Mucosa of descending colon (tissue), 3 donors: ENCODE measurements around the gene MYBPC3. TPM values are rescaled to one million over a fixed set of nuclear protein-coding genes. Genes with fewer than 3 reads are reported as not detected.

Source experiments
- ATAC-seq: fragments of 200-7000 bp; cut with Tn5 transposase; one replicate; pipeline ENCODE4 v1.9.1; 2020; ENCODE audit warnings: mild to moderate bottlenecking, moderate library complexity
- DNase-seq, 3 donors: peaks; one replicate each; pipeline ENCODE4 v3.0.0-alpha.2; 2020
- H3K36me3 ChIP-seq: fragments of 200-600 bp; one replicate; pipeline ENCODE4 v1.8.0; 2021; ENCODE audit warnings: low read depth, mild to moderate bottlenecking
- H3K4me1 ChIP-seq: fragments of 200-600 bp; one replicate; pipeline ENCODE4 v1.8.0; 2021; ENCODE audit warnings: low read depth, mild to moderate bottlenecking
- H3K4me3 ChIP-seq: fragments of 200-600 bp; one replicate; pipeline ENCODE4 v1.8.0; 2021; ENCODE audit warnings: mild to moderate bottlenecking
- H3K9me3 ChIP-seq: fragments of 200-600 bp; one replicate; pipeline ENCODE4 v1.8.0; 2021; ENCODE audit warnings: mild to moderate bottlenecking
- CTCF ChIP-seq: fragments of 200-600 bp; IDR thresholded peaks from one replicate; pipeline ENCODE4 v1.8.0; 2022; ENCODE audit warnings: antibody characterized with exemption, mild to moderate bottlenecking
- intact Hi-C, 2 donors: fragments of 100-400 bp; cut with DNase I in 1 of 2; cut with micrococcal nuclease in 1 of 2; formaldehyde crosslinking; loops; one replicate each; pipeline versions ENCODE4 v1.11.0 to v1.11.1; 2022; cut with DNase I, micrococcal nuclease
- total RNA-seq, 3 donors: library from RNA; stranded (reverse); fragmentation: NEBNext Ultra II Directional in 2 of 3; extraction: Animal tissue kit (Norgen Biotek cat#: 25700) in 2 of 3; gene quantifications; one replicate each; pipeline versions ENCODE4 v1.2.1 to v1.2.4, GENCODE V29; 2021 to 2023
- donor health status: DM: no; HTN: no; CAD: no; lungs with moderate emphysema.
- donor health status: DM: no; HTN: no; CAD: no.
- donor health status: DM: no; HTN: yes; CAD: no.

Gene MYBPC3
- total RNA-seq, 3 donors from 2014 or later = 0.06 to 1.1 (median 0.09) TPM

GRCh38 chr11:47299078-47299477 is 53.4 kb downstream of the MYBPC3 start:
- H3K9me3 ChIP-seq = peaks cover 8% of the 10 kb centered on the region
- no peak for DNase-seq
- no peak for ATAC-seq
- no peak for TF ChIP-seq CTCF
- intact Hi-C loops = no loop called here
- no peak overlapping the region for H3K4me3 ChIP-seq
- peaks cover 3% of the 10 kb centered on the region for H3K36me3 ChIP-seq
- no peaks in the 10 kb centered on the region for H3K4me1 ChIP-seq

- Histone ChIP-seq H3K9me3 (peaks cover 5% of the 10 kb centered on the region), H3K4me3 (no peak overlapping the region), H3K4me1 (no peaks in the 10 kb centered on the region), H3K36me3 (peaks cover 7% of the 10 kb centered on the region)
- intact Hi-C loops = no loop called here
- ATAC-seq (no peak), DNase-seq (no peak)
- TF ChIP-seq CTCF = no peak
Measured at GRCh38 chr11:47296045-47296444, 56.5 kb downstream of the MYBPC3 start.

- DNase-seq (no peak), ATAC-seq (no peak)
- Histone ChIP-seq H3K36me3 (peaks cover 11% of the 10 kb centered on the region), H3K9me3 (peaks cover 5% of the 10 kb centered on the region), H3K4me1 (no peaks in the 10 kb centered on the region), H3K4me3 (no peak overlapping the region)
- intact Hi-C loops = no loop called here
- TF ChIP-seq CTCF = no peak
Measured at GRCh38 chr11:47295385-47295784, 57.1 kb downstream of the MYBPC3 start.

GRCh38 chr11:47289856-47290255 is 62.6 kb downstream of the MYBPC3 start:
- H3K36me3 ChIP-seq = peaks cover 45% of the 10 kb centered on the region
- no peaks in the 10 kb centered on the region for H3K4me1 ChIP-seq
- DNase-seq = no peak
- no peak for TF ChIP-seq CTCF
- H3K9me3 ChIP-seq = no peaks in the 10 kb centered on the region
- H3K4me3 ChIP-seq = no peak overlapping the region
- ATAC-seq = no peak
- intact Hi-C loops = no loop called here

- H3K4me3 ChIP-seq = no peak overlapping the region
- no peak for TF ChIP-seq CTCF
- ATAC-seq (no peak), DNase-seq (no peak)
- intact Hi-C loops = no loop called here
- H3K4me1 ChIP-seq = no peaks in the 10 kb centered on the region
- no peaks in the 10 kb centered on the region for H3K9me3 ChIP-seq
- H3K36me3 ChIP-seq = peaks cover 51% of the 10 kb centered on the region
Measured at GRCh38 chr11:47288066-47288465, 64.4 kb downstream of the MYBPC3 start.
